Vagina (tissue), 2 donors: ENCODE data around the gene TMEM252.

ENCODE experiments used
- POLR2A ChIP-seq, 2 donors: fragments of 450-650 bp; IDR thresholded peaks; one replicate each; pipeline ENCODE4 v1.6.1; 2017; ENCODE audit warnings: antibody characterized with exemption in 2 of 2, mild to moderate bottlenecking in 2 of 2, moderate library complexity in 2 of 2
- POLR2AphosphoS5 ChIP-seq, 2 donors: sonication (generic); formaldehyde crosslinking; IDR thresholded peaks; one replicate each; pipeline ENCODE4 v1.9.0; 2017; ENCODE audit warnings: antibody characterized with exemption in 2 of 2, mild to moderate bottlenecking in 2 of 2, low read depth in 1 of 2; ENCODE audit not compliant: insufficient read depth in 1 of 2
- TF ChIP-seq, protein P1 (sequence below), 3 experiments: fragments of 450-650 bp in 2 of 3; fragments of 200-600 bp in 1 of 3; sonication (generic) in 1 of 3; IDR thresholded peaks; one replicate each; pipeline ENCODE4 v1.5.1; 2017 to 2019; ENCODE audit warnings: antibody characterized with exemption in 3 of 3, mild to moderate bottlenecking in 2 of 3, moderate library complexity in 2 of 3

DNA sequence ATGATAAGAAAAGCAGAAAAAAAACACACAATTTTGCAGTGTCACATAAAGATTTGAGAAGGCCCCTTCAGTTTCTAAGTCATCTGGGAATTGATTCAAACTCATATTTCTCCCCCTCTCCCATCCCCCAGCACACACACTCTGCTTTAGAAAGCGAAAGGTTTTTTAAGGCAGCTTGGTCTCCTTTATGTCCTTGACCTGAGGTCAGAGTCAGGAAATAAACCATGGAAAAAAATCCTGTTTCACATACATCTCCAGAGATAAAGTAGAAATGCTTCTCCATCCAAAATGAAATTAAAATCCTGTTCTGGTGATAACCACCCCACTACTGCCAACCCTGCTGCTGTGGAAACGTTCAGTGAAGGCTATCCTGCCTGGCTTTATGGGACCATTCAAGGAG is 52.6 kb downstream of the TMEM252 start:
- no peak for TF ChIP-seq POLR2AphosphoS5 (IDR thresholded peaks at IDR 0.05; ENCODE audit: insufficient read depth in 1 of 2, low read depth in 1 of 2)
- TF ChIP-seq, protein P1, sequence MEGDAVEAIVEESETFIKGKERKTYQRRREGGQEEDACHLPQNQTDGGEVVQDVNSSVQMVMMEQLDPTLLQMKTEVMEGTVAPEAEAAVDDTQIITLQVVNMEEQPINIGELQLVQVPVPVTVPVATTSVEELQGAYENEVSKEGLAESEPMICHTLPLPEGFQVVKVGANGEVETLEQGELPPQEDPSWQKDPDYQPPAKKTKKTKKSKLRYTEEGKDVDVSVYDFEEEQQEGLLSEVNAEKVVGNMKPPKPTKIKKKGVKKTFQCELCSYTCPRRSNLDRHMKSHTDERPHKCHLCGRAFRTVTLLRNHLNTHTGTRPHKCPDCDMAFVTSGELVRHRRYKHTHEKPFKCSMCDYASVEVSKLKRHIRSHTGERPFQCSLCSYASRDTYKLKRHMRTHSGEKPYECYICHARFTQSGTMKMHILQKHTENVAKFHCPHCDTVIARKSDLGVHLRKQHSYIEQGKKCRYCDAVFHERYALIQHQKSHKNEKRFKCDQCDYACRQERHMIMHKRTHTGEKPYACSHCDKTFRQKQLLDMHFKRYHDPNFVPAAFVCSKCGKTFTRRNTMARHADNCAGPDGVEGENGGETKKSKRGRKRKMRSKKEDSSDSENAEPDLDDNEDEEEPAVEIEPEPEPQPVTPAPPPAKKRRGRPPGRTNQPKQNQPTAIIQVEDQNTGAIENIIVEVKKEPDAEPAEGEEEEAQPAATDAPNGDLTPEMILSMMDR (IDR thresholded peaks at IDR 0.05) = no peak
- TF ChIP-seq POLR2A (IDR thresholded peaks at IDR 0.05) = no peak
